Endothelial cell of umbilical vein (primary cell): ENCODE data around the gene ARHGAP15. TPM values are rescaled to one million over a fixed set of nuclear protein-coding genes. Genes with fewer than 3 reads are reported as not detected.

Source experiments
- BruUV-seq: library from RNA; stranded (reverse); fragments of 400-500 nt; replicated peaks from 2 replicates; lab custom pipeline; 2021; lab: Mats Ljungman, UMichigan
- CTCF ChIA-PET: fragments of 300-600, 350-600 bp; sonication (Branson Sonifier 250); formaldehyde crosslinking; loops from one replicate; lab custom pipeline; 2021; ENCODE audit warnings: antibody characterized with exemption, inconsistent platforms; lab: Charles Lee
- POLR2A ChIA-PET: fragments of 300-600, 350-600 bp; sonication (Branson Sonifier 250); formaldehyde crosslinking; loops from one replicate; lab custom pipeline; 2021; ENCODE audit warnings: antibody characterized with exemption, inconsistent platforms; lab: Charles Lee
- DNase-seq: peaks from one replicate; pipeline ENCODE4 v3.0.0-alpha.2; 2011; ENCODE audit warnings: low read depth, low spot score
- FAIRE-seq: peaks from 2 replicates; lab custom pipeline; 2011; peaks lifted over from hg19 to GRCh38; lab: Jason Lieb, UNC
- H2AFZ ChIP-seq: 2 replicates; pipeline ENCODE4 v1.6.0; 2012; ENCODE audit warnings: low read depth, low read length, control low read depth, inconsistent platforms
- H3K27ac ChIP-seq: 2 replicates; pipeline ENCODE4 v1.5.1; 2011; ENCODE audit warnings: low read depth, mild to moderate bottlenecking, control low read depth, low read length, moderate library complexity; ENCODE audit not compliant: insufficient read depth
- H3K27me3 ChIP-seq, 2 experiments: 2 replicates each; pipeline versions ENCODE4 v1.6.0 to v1.6.1; 2011; ENCODE audit warnings: low read length in 2 of 2, mixed read lengths in 1 of 2; ENCODE audit not compliant: control insufficient read depth in 2 of 2, insufficient read depth in 2 of 2
- H3K36me3 ChIP-seq, 2 experiments: 2 replicates in 1 of 2; 3 replicates in 1 of 2; pipeline ENCODE4 v1.5.1; 2011; ENCODE audit warnings: low read length in 2 of 2, mild to moderate bottlenecking in 1 of 2, moderate library complexity in 1 of 2; ENCODE audit not compliant: control insufficient read depth in 2 of 2, insufficient read depth in 2 of 2; ENCODE audit errors: extremely low read depth in 1 of 2
- H3K4me1 ChIP-seq: 3 replicates; pipeline ENCODE4 v1.5.1; 2011; ENCODE audit warnings: mild to moderate bottlenecking, low read length; ENCODE audit not compliant: control insufficient read depth, insufficient read depth; ENCODE audit errors: extremely low read depth
- H3K4me2 ChIP-seq: 2 replicates; pipeline ENCODE4 v1.6.1; 2011; ENCODE audit warnings: low read length, control low read depth, mixed read lengths; ENCODE audit not compliant: insufficient read depth
- H3K4me3 ChIP-seq, 3 experiments: fragments of 200-600 bp in 1 of 3; sonication (generic), shearing (Covaris generic) in 1 of 3; replicated peaks in 1 of 3; 2 replicates each; pipeline ENCODE4 v1.5.1; 2011 to 2016; ENCODE audit warnings: control low read depth in 3 of 3, low read length in 3 of 3, mild to moderate bottlenecking in 2 of 3, inconsistent platforms in 1 of 3, low read depth in 1 of 3, moderate library complexity in 1 of 3; ENCODE audit not compliant: insufficient read depth in 1 of 3
- H3K79me2 ChIP-seq: 2 replicates; pipeline ENCODE4 v1.6.0; 2012; ENCODE audit warnings: low read length, inconsistent platforms; ENCODE audit not compliant: control insufficient read depth, insufficient read depth
- H3K9ac ChIP-seq: replicated peaks from 2 replicates; pipeline ENCODE3; 2011; ENCODE audit warnings: low read length, control low read depth; ENCODE audit not compliant: insufficient read depth; ENCODE audit errors: extremely low read depth
- H3K9me1 ChIP-seq: replicated peaks from 3 replicates; pipeline ENCODE4 v1.6.0; 2011; ENCODE audit warnings: mild to moderate bottlenecking, low read length; ENCODE audit not compliant: control insufficient read depth, insufficient read depth; ENCODE audit errors: extremely low read depth
- H3K9me3 ChIP-seq: replicated peaks from 2 replicates; pipeline ENCODE4 v1.5.1; 2012; ENCODE audit warnings: low read length, inconsistent platforms; ENCODE audit not compliant: control insufficient read depth, insufficient read depth
- H4K20me1 ChIP-seq: replicated peaks from 2 replicates; pipeline ENCODE3; 2011; ENCODE audit warnings: mild to moderate bottlenecking, low read length; ENCODE audit not compliant: control insufficient read depth, insufficient read depth; ENCODE audit errors: extremely low read depth
- EZH2 ChIP-seq: IDR thresholded peaks from 2 replicates; pipeline ENCODE4 v1.6.1; 2012; ENCODE audit warnings: borderline replicate concordance, low read depth, mild to moderate bottlenecking, moderate library complexity, low read length, inconsistent platforms; ENCODE audit not compliant: severe bottlenecking
- FOS ChIP-seq: IDR thresholded peaks from 2 replicates; pipeline ENCODE4 v1.6.1; 2011; ENCODE audit warnings: mild to moderate bottlenecking, low read length, moderate library complexity, borderline replicate concordance; ENCODE audit not compliant: insufficient read depth
- GATA2 ChIP-seq: IDR thresholded peaks from 2 replicates; pipeline ENCODE4 v1.7.0; 2011; ENCODE audit warnings: low read depth, mild to moderate bottlenecking, moderate library complexity, mixed read lengths, low read length; ENCODE audit not compliant: insufficient read length, insufficient read depth
- JUN ChIP-seq: IDR thresholded peaks from 2 replicates; pipeline ENCODE4 v1.6.1; 2011; ENCODE audit warnings: borderline replicate concordance, low read depth; ENCODE audit not compliant: insufficient read length, insufficient read depth
- MYC ChIP-seq: IDR thresholded peaks from one replicate; pipeline ENCODE4 v1.6.1; 2011; ENCODE audit warnings: mild to moderate bottlenecking, low read depth, low read length
- POLR2A ChIP-seq: IDR thresholded peaks from 2 replicates; pipeline ENCODE4 v1.6.1; 2012; ENCODE audit warnings: low read depth, mild to moderate bottlenecking, control low read depth, low read length
- POLR2AphosphoS5 ChIP-seq: IDR thresholded peaks from 2 replicates; pipeline ENCODE4 v1.6.1; 2012; ENCODE audit warnings: low read depth, mild to moderate bottlenecking, control low read depth, low read length, moderate library complexity; ENCODE audit not compliant: insufficient read depth
- dilution Hi-C: fragments of 300-500 bp; cut with MboI; formaldehyde crosslinking; loops from one replicate; pipeline ENCODE4 v1.15.0; 2019; ENCODE audit warnings: low sequenced_read_pairs; ENCODE audit not compliant: extremely low pct_ligation_motif_present
- intact Hi-C: fragments of 100-400 bp; cut with micrococcal nuclease; formaldehyde crosslinking; loops from one replicate; pipeline ENCODE4 v1.10.0; 2022
- polyA plus RNA-seq, 4 experiments: library from polyadenylated mRNA; depleted of rRNA in 3 of 4; stranded (reverse) in 3 of 4; unstranded in 1 of 4; fragments of >200 nt; gene quantifications; 2 replicates each; pipeline versions ENCODE4 v1.2.1 to v1.2.3, GENCODE V29; 2011 to 2012; ENCODE audit warnings: missing spikeins in 1 of 4
- total RNA-seq: library from RNA; stranded (reverse); gene quantifications from 2 replicates; pipeline ENCODE4 v1.2.3, GENCODE V29; 2021
- TF ChIP-seq, protein P1 (sequence below): IDR thresholded peaks from 2 replicates; pipeline ENCODE4 v1.6.1; 2011; ENCODE audit not compliant: insufficient read depth, insufficient read length
- TF ChIP-seq, protein P2 (sequence below), 2 donors: IDR thresholded peaks; 1 replicate in 1 of 2; 2 replicates in 1 of 2; pipeline ENCODE4 v1.5.1; 2011; ENCODE audit warnings: low read length in 2 of 2, mild to moderate bottlenecking in 2 of 2, moderate library complexity in 2 of 2, control low read depth in 1 of 2, inconsistent platforms in 1 of 2, low read depth in 1 of 2; ENCODE audit not compliant: insufficient read depth in 1 of 2; ENCODE audit errors: extremely low read depth in 1 of 2

The ARHGAP15 gene
- total and polyA plus RNA-seq, 2 donors (not counting 3 experiments of a cell fraction or from before 2014, with no cell fraction given): not detected

- peaks cover 2 to 6% of the 10 kb centered on the region in 2 experiments for H3K27me3 ChIP-seq
- dilution Hi-C loops: no loop called here
- POLR2A ChIA-PET: no interaction called here
- no peaks in the 10 kb centered on the region for H4K20me1 ChIP-seq
- H3K4me1 ChIP-seq: no peaks in the 10 kb centered on the region
- H3K4me3 ChIP-seq: no peak overlapping the region
- FAIRE-seq: no peak
- BruUV-seq: no TSS peak
- H3K9me1 ChIP-seq: no peaks in the 10 kb centered on the region
- CTCF ChIA-PET: interaction anchor here (0.9 to 1.5 kb wide), 3 partner anchors 17 to 123 kb away, joined by 3 to 4 read pairs (median 3); no protein-coding TSS in a partner anchor
- no peaks in the 10 kb centered on the region for H3K36me3 ChIP-seq
- no peak overlapping the region for H3K4me2 ChIP-seq
- H3K9me3 ChIP-seq: no peaks in the 10 kb centered on the region
- intact Hi-C loops: no loop called here
- TF ChIP-seq MYC (no peak), POLR2A (no peak), GATA2 (no peak), JUN (no peak), POLR2AphosphoS5 (no peak), FOS (no peak), EZH2 (no peak)
- TF ChIP-seq, protein P1, sequence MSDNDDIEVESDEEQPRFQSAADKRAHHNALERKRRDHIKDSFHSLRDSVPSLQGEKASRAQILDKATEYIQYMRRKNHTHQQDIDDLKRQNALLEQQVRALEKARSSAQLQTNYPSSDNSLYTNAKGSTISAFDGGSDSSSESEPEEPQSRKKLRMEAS: no peak
- TF ChIP-seq, protein P2, sequence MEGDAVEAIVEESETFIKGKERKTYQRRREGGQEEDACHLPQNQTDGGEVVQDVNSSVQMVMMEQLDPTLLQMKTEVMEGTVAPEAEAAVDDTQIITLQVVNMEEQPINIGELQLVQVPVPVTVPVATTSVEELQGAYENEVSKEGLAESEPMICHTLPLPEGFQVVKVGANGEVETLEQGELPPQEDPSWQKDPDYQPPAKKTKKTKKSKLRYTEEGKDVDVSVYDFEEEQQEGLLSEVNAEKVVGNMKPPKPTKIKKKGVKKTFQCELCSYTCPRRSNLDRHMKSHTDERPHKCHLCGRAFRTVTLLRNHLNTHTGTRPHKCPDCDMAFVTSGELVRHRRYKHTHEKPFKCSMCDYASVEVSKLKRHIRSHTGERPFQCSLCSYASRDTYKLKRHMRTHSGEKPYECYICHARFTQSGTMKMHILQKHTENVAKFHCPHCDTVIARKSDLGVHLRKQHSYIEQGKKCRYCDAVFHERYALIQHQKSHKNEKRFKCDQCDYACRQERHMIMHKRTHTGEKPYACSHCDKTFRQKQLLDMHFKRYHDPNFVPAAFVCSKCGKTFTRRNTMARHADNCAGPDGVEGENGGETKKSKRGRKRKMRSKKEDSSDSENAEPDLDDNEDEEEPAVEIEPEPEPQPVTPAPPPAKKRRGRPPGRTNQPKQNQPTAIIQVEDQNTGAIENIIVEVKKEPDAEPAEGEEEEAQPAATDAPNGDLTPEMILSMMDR (IDR thresholded peaks at IDR 0.05; ENCODE audit: extremely low read depth in 1 of 2, insufficient read depth in 1 of 2, low read depth in 1 of 2, low read length in 2 of 2): no peak
- H3K79me2 ChIP-seq: no peaks in the 10 kb centered on the region
- H3K27ac ChIP-seq: no peak overlapping the region
- no peak for DNase-seq
- H2AFZ ChIP-seq: no peak overlapping the region
- no peak overlapping the region for H3K9ac ChIP-seq
Observed at GRCh38 chr2:143157418-143157817, 28.2 kb downstream of the ARHGAP15 start.
